GM12875 (cell line): ENCODE results near the gene ABLIM2.

Experiments used
- H3K4me3 ChIP-seq: one replicate; pipeline ENCODE4 v1.5.1; 2011; ENCODE audit warnings: low read depth, low read length, control low read depth
- TF ChIP-seq, protein P1 (sequence below): IDR thresholded peaks from 2 replicates; pipeline ENCODE4 v1.5.1; 2011; ENCODE audit warnings: low read depth, mild to moderate bottlenecking, control low read depth, inconsistent platforms, low read length, moderate library complexity, borderline replicate concordance; ENCODE audit not compliant: insufficient read depth

Gene ABLIM2

DNA sequence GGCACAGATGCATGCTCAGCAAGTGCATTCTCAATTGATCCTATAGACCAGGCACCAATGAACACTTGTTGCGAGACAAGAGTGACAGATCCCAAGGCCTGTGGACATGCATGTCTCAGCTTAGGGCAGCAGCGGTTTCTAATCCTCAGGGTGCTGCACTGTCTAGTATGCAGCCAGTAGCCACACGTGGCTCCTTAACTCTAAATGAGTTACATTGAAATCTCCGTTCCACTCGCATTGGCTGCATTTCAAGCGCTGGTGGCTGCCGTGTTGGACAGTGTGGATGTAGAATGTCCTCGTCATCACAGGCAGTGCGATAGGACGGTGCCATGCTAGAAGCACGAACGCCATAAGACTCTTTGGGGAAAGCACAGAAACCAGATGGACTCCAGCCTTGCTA lies 194.9 kb downstream of the ABLIM2 start:
- H3K4me3 ChIP-seq, result no peak overlapping the region
- TF ChIP-seq, protein P1, sequence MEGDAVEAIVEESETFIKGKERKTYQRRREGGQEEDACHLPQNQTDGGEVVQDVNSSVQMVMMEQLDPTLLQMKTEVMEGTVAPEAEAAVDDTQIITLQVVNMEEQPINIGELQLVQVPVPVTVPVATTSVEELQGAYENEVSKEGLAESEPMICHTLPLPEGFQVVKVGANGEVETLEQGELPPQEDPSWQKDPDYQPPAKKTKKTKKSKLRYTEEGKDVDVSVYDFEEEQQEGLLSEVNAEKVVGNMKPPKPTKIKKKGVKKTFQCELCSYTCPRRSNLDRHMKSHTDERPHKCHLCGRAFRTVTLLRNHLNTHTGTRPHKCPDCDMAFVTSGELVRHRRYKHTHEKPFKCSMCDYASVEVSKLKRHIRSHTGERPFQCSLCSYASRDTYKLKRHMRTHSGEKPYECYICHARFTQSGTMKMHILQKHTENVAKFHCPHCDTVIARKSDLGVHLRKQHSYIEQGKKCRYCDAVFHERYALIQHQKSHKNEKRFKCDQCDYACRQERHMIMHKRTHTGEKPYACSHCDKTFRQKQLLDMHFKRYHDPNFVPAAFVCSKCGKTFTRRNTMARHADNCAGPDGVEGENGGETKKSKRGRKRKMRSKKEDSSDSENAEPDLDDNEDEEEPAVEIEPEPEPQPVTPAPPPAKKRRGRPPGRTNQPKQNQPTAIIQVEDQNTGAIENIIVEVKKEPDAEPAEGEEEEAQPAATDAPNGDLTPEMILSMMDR, result no peak

DNA sequence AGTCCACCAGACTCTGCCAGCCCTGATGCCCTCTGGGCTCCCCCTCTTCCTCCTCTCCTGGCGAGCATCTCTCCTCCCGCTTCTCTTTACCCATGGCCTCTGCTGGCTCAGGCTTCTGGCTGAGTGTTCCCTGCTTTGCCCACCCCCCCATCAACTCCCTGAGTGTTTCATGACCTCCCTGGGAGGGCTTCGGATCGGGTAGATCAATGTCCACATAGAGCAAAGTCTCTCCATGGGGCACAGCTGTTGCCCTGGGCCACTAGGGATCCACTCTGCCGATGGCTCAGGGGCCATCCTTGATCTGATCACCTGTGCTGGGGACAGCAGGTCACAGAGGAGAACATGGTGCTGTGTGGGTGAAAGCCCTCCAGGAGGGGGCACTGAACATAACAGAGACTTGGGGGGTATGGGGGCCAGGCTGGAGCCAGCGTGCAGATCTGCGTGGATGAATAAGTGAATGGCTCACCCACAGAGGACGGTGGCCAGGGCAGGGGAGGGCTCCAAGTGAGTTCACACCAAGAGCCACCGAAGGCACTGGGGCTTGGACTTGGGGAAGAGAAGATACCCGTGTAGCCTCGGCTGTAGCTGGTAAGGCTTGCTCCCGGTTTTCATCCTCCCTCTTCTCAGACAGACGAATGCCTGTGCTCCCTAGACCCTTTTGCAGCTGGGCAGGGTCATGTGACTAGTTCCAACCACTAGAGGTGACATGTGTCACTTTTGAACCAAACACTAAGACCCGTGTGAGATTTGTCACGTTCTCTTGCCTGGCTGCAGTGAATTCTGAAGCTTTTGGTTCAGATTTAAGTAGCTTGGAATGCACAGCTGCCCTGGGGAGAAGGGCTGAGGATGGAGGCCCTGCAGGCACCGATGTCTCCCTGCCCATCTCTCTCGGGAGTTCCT lies 195.8 kb downstream of the ABLIM2 start:
- TF ChIP-seq, protein P1, result no peak
- no peak overlapping the region for H3K4me3 ChIP-seq

DNA sequence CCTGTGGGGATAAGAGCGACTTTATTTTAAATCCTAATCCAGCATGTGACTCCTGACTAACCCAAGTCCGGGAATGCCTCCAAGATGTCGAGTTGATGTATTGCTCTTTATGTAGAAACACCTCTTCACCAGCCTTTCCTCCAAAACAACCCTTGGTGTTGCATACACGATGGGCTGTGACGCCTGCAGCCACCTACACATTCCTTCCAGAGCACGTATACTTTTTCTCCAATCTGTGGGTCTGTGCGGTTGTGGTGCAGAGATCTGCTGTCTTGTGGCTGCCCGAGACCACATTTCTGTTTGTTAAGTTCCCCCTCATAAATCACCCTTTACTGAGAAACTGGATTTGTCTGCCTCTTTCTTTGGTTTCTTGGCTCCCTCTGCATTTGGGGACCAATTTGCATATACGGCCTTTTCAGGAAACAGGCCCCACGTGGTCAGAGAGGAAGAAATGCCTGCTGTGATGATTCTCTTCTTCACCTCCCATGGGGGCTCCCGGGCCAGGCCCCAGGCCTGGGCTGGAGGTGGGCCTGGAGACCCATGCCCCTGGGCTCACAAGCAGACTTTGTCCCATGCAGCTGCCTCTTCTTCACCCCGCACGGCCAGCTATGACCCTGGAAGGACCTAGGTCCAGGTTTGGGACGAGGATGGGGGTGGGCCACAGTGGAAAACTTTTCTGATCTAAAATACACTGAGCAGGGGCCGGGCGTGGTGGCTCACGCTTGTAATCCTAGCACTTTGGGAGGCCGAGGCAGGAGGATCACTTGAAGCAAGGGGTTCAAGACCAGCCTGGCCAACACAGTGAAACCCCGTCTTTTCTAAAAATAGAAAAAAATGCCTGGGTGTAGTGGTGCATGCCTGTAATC lies 197.6 kb downstream of the ABLIM2 start:
- H3K4me3 ChIP-seq, result no peak overlapping the region
- TF ChIP-seq, protein P1, result no peak

DNA sequence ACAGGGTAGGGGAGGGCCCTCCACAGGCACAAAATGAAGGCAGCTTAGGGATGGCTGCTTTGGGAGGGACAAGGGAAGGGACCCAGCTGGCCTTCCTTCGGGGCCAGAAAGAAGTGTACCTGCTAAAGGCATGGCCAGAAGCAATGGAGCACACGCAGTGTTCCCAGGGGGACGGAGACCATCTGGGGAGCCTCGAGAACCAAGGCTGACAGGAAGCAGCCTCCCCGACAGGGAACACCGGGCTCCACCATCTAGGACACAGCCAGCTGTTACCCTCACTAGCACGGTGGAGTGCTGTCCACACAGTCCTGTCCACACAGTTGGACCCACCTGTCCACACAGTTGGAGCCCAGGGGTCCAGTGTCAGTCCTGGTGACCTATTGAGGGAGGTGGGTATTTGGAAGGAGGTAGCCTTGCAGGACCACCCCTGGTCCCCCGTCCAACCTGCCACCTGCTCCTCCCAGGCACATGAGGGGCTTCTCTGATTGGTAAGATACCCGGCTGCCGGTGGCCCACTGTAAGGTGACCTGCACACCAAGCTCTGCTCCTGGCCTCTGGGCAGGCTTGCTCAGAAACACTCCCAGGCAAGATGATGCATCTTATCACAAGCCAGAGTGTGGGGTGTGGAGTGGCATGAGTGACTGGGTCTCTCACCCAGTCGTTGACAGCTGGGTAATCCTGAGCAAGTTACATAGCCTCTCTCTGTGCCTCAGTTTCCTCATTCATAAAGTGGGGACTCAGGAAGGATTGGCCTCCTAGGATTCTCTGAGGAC lies 198.4 kb downstream of the ABLIM2 start:
- TF ChIP-seq, protein P1, result no peak
- no peak overlapping the region for H3K4me3 ChIP-seq

DNA sequence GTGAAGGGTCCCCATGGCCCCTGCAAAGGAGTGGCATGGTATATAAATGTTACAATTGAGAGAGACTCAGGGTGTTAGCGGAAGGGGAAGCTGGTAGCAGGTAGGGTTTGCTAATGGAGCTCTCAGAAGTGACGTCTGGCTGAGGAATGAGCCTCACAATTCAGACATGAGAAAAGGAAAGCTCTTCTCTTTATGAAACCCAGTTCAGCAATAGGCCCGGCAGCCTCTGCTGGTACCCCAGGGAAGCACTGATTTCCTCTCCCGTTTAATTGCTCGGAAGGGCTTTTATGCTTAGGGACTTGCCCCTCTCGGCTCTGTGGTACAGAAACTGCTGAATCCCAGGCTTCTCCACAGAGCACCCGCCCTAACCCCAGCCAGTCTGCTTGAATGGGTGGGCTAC lies 199.5 kb downstream of the ABLIM2 start:
- TF ChIP-seq, protein P1, result no peak
- no peak overlapping the region for H3K4me3 ChIP-seq

DNA sequence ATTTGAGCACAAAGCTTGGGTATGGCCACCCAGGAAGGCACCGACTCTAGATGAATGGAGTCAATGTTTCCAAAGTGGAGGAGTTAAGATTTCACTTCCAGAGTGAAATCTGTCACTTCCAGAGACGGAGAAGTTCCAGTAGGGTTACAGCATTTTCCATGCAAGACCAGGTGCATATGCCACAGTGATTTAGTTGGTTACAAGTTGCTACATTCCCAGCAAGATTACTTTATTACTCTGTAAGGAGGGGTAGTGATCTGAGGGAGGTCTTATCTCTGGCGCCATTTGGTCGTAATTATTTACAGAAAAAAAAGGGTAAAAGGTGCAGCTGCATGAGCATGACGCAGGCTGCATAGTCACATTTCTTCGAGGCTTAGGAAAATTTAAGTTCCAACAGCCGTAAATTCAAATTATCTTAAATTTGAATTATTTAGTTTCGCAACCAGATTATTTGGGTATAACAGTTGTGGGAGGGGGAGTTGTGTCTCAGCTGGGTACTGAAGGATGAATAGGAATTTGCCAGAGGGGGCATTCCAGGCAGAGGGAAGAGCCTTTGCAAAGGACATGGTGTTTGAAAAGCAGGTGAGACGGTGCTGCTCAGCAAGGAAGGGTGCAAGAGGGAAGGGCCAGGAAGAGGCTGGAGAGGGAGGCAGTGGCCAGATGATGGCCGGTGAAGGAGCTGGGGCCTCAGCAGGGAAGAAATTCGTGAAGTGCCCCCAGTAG lies 201.5 kb downstream of the ABLIM2 start:
- TF ChIP-seq, protein P1, result no peak
- no peak overlapping the region for H3K4me3 ChIP-seq
